Spleen (tissue), 7 donors: Measurements from ENCODE around the gene PDE1C.

Experiments used
- POLR2AphosphoS5 ChIP-seq, 3 donors: sonication (generic); formaldehyde crosslinking; IDR thresholded peaks; one replicate each; pipeline ENCODE4 v1.5.1; 2017; ENCODE audit warnings: antibody characterized with exemption in 3 of 3
- TF ChIP-seq, protein P1 (sequence below), 11 experiments: fragments of 200-600 bp in 7 of 11; fragments of 450-650 bp in 4 of 11; sonication (generic) in 4 of 11; IDR thresholded peaks in 8 of 11; conservative IDR thresholded peaks in 3 of 11; 1 replicate in 7 of 11; 2 replicates in 4 of 11; pipeline versions ENCODE4 v1.4.0 to v1.8.0; 2016 to 2021; ENCODE audit warnings: antibody characterized with exemption in 11 of 11, inconsistent platforms in 4 of 11, mild to moderate bottlenecking in 1 of 11
- donor health status: DM: no; HTN: no; CAD: no; lungs with moderate emphysema.
- donor health status: DM: no; HTN: no; CAD: no.
- donor health status: DM: no; HTN: no; CAD: no.

DNA sequence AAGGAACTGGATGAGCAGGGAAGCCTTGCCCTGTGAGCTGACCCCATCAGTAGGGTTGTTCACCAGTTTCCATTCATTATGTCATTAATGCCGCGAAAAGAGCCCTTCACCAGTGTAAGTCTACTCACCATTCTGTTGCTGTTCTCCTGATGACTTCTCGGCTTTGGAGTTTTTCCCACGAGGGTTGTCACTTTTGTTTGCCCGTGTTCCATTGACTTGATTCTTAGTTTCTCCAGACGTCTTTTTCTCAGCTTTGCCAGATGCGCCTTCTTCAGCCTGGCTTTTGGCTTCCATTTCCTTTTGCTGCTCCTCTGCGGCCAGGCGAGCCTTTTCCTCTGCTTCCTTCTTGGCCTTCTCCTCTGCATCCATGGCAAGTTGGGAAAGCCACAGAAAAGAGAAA lies 254.4 kb downstream of the PDE1C start:
- TF ChIP-seq, protein P1, sequence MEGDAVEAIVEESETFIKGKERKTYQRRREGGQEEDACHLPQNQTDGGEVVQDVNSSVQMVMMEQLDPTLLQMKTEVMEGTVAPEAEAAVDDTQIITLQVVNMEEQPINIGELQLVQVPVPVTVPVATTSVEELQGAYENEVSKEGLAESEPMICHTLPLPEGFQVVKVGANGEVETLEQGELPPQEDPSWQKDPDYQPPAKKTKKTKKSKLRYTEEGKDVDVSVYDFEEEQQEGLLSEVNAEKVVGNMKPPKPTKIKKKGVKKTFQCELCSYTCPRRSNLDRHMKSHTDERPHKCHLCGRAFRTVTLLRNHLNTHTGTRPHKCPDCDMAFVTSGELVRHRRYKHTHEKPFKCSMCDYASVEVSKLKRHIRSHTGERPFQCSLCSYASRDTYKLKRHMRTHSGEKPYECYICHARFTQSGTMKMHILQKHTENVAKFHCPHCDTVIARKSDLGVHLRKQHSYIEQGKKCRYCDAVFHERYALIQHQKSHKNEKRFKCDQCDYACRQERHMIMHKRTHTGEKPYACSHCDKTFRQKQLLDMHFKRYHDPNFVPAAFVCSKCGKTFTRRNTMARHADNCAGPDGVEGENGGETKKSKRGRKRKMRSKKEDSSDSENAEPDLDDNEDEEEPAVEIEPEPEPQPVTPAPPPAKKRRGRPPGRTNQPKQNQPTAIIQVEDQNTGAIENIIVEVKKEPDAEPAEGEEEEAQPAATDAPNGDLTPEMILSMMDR (IDR thresholded peaks at IDR 0.05 in 8 of 11, conservative IDR thresholded peaks at IDR 0.05 in 3 of 11), result no peak
- no peak for TF ChIP-seq POLR2AphosphoS5 (IDR thresholded peaks at IDR 0.05)
